GM18870 (cell line): ENCODE results near the gene CLEC19A.

Source experiments
- ATAC-seq: cut with Tn5 transposase; IDR thresholded peaks from one replicate; pipeline ENCODE4 v1.9.1; 2021; ENCODE audit warnings: moderate library complexity; ENCODE audit not compliant: unreplicated experiment

Gene CLEC19A

DNA sequence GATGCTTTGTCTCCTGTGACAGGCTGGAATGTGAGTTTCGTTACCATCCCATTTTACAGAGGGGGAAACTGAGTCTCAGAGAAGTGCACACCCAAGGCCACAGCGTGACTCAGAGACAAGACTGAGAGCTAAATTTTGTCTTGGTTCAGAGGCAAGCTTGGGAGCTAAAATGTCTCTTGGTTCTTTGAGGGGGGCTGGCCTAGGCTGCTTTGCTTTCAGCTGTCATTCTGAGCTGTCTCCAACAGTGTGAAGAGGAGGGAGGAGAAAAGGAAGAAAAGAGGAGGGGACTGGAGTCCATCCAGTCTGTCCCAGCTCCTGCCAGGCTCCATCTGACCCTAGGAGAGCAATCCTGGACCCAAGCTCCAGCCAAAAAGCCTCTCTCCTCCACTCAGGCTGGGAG lies at the start of gene CLEC19A:
Gene CLEC19A (plus strand): TSS at position 301 of the 400 bp plus-strand sequence. CDS start 121 bp downstream, outside the sequence.
- ATAC-seq: no peak

DNA sequence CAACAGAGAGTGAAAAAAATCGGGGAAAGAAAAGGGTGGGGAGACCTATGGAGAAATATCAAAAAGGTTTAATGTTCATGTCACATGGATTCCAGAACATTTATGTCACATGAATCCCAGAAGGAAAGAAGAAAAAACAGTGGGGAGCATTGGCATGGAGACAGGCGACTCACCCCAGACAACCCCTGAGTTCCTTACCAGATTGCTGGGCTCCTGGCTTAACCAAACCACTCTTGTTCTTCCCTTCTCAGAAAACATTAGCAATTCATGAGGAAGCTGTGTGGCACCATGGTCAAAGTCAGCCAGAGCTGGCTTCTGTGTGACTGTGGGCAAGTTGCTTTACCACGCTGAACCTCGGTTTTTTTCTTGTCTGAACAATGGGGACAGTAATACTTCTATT lies 49.6 kb upstream of the CLEC19A start:
- no peak for ATAC-seq

DNA sequence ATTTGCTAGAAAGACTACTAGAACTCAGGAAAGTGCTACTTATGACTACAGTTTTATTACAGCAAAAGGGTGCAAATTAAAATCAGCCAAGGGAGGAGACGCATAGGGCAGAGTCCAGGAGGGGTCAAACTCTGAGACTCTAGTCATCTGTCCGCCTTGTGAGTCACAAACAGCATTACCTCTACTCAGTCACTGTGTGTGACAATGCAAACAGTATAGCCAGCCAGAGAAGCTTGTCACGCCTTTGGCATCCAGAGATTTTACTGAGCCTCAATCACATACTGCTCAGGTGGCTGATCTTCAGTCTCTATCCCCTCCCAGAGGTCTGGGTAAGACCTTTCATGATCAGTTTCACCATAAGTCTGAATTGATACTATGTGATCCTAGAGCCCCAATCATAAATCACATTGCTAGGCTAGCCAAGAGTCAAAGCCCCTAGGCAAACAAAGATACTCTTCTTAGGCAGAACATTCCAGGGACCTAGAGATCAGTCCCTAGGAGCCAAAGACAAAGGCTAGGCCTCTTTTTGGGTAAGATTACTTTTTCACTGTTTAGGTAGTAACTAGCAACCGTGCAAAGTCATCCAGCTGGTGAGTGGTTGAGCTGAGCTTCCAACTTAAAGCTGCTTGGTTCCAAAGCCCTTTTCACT lies 48.8 kb upstream of the CLEC19A start:
- ATAC-seq: no peak

DNA sequence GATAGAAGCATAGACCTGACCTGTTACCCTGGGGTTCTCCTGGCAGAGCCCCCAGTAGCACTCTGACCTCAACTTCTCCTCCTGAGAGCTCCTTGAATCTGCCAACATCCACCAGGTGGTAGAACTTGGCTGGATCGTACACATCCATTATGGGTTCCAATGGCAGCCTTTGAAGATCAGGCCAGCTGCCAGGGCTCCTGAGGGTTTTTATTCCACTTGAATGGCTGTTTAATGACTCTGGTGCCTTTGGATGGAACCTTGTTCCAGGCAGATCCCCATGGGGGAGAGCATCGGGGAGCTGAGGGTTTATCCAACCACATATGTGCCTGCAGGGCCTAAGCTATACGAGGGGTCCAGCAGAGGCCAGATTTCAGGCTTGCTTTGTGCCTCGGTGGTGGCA lies 47.1 kb upstream of the CLEC19A start:
- no peak for ATAC-seq

DNA sequence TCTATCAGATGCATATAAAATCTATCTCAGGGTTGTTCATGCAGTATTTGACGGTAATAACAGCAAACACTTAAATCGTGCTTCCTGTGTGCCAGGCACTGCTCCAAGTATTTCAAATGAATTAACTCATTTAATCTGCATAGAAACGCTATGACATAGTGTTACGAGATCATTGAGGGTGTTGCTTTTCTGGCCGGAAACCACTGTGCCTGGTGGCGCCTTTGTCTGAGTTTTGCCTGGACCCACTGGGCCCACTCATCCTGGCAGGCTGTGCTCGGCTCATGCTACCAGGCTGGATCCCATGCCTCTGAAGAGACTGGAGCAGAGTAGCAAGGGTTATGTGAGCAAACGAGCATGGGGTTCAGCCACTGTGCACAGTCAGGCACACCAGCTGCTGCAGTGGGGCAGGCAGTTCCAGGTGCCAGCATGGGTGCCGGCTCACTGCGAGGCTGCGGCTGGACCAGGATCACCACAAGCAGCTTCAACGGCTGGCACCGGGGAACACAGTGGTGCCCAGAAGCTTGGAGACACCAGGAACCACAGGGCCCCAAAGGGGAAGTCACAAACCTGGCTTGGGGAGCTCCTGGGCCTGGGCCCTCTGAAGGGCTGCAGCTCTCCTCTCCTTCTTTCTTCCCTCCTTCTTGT lies 45.9 kb upstream of the CLEC19A start:
- ATAC-seq: no peak

DNA sequence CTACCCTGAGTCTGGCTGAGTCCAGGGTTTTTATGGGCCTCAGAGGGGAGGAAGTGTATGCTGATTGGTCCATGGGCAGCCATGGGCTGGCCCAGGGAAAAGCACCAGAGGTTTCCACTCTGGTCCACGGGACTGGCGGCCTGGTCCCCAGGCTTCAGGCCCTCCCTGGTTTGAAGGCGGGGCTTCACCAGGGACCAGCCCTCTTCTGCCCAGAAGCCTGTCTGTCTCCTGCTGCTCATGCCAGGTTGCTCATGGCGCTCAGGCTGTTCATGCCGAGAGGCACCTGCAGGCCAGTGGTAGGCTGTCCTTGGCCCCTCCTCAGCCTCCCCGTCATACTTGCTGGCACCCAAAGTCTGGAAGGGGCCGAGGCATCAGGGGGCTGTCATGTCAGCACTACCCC lies 45.0 kb upstream of the CLEC19A start:
- no peak for ATAC-seq

DNA sequence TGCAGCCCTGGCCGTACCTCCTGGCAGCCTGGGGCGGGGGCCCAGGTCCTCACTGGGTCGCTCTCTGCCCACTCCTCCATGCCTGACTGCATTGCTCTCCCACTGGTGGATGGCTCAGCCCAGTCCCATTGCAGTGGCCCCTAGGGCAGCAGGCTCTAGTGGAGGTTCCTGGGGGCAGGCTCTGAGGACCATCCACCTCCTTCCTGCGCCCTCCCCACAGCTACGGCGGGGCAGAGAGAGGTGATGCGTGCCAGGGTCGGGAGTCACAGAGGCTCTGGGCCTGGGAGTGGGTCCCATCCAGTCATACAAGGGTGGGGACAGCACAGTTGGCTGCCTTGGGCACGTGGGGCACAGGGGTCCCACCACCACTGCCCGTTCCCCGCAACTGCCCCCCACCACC lies 44.0 kb upstream of the CLEC19A start:
- no peak for ATAC-seq

DNA sequence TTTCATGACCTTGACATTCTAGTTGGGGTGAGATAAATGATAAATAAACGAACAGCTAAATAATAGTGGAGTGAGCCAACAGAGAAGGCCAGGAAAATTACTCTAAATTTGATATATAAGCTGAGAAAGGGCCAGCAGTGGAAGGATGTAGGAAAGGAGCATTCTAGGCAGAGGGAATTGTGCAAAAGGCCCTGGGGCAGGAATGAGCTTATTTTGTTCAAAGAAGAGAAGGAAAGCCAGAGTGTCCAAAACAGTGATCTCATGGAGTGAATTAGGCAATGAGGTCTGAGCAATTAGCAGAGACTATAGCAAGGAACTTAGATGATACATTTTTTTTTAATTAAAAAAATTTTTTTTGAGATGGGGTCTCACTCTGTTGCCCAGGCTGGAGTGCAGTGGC lies 43.3 kb upstream of the CLEC19A start:
- no peak for ATAC-seq

DNA sequence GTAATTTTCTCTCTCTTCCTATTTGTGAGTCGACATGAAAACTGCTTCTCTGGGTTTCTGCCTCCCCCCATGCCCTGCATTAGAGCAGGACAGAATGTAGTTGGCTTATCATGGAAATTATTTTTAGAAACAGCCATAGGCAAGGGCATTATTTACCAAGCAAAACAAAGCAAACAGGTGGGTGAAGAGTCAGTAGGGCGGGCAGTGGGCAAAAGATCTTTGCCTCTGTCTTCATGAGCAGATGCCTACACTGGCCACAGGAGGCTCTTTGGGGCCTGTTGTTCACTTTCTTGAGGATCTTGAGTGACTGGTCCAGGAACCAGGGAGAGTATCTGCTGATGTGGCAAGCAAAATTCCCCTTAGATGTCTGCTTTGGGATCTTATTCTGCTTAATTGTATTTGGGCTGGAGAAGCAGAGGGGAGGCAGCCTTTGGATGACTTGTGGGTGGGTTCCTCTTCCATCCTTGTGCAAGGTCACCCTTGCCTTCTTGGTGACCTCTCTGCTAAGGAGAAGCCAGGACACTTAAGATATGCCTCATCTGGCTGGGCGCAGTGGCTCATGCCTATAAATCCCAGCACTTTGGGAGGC lies 42.5 kb upstream of the CLEC19A start:
- no peak for ATAC-seq

DNA sequence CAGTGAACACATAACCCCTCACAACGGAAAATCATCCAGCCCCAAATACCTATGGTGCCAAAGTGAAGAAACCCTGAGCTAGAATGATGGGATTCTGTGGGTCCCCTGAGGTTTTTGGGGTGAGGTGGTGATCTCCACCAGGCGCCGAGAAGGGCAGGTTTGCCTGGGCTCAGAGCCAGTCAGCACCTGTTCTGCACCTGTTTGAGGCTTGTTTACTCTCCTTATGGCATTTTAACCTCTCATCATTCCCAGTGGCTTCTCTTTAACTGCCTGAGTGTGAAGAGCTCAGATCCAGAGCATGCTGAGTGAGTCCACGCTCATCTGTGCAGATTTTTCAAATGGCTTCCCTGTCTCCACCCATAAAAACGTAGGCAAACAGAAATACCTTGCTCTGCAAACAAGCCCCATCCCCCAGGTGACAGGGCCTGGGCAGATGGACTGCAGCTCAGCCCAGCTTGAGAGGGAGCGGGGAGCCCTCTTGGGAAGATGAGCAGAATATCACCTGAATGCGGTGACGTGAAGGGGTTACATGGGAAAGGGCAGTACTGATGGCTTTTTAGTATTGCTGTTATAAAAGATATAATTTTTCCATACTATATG lies 40.1 kb upstream of the CLEC19A start:
- no peak for ATAC-seq

DNA sequence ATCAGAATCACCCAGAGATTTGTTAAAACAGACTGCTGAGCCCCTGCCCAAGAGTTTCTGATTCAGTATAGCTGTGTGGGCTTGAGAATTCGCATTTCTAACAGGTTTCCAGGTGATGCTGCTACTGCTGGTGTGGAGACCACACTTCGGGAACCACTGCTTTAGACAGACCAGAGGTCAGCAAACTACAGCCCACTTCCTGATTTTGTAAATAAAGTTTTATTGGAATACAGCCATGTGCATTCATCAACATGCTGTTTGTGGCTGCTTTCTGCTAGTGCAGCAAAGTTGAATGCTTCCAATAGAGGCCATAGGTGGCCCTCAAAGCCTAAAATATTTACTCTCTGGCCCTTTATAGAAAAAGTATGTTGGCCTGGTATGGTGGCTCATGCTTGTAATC lies 32.6 kb upstream of the CLEC19A start:
- no peak for ATAC-seq

DNA sequence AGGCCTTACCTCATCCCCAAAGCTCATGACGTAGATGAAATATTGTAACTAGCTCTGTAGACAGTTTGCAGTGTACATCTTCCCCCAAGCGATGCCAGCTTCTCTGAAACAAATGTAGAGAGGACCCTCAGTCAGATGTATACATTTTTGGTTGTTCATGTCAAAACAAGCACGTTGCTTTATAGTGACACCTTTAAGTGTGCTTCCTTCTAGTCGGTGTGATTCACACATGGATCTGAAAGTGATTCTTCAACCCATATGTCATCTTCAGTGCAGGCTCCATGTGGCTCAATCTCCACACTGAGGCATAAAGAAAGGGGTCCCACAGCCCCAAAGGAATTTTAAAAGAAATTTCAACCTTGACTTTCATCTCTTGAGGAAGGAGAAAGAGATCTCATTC lies 30.9 kb upstream of the CLEC19A start:
- no peak for ATAC-seq

DNA sequence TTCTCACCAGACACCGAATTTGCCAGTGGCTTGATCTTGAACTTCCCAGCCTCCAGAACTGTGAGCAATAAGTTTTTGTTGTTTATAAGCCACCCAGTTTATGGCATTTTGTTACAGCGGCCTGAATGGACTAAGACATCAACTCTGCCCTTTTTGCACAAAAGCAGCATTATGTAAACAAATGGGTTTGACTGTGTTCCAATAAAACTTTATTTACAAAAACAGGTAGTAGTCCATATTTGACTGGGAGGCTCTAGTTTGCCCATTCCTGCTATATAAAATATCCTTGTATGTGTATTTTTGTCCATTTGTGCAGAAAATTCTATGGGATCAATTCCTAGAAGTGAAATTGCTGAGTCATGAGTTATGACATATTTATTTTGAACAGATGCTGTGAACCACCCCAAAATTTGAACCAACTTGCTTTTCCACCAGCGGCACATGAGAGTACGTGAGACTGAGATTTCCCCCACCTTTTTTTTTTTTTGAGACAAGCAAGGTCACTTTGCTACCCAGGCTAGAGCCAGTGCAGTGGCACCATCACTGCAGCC lies 21.3 kb upstream of the CLEC19A start:
- ATAC-seq: no peak

DNA sequence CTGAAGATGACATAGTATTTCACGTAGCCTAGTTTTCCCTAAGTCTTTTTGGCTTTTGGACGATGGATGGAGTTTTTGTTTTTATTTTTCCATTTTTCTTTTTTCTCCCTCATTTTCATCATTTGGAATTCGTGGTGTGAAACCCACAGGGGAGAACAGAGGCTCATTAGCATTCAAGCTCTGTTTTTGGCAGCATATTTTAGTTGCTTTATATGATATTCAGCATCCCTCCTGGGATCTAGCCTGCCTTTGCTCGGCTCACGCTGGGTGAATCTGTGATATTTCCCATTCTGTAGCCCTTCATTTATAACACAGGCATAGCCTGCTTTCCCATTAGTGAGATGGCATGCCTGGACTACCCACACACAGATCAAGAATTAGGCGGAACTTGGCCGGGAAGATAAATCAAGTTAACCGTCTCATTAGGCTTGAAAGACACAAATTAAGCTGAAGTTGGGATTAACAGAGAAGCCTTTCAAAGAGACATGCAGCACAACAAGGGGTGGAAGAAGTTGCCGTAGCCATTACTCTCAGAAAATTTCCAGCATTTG lies 20.1 kb upstream of the CLEC19A start:
- no peak for ATAC-seq

DNA sequence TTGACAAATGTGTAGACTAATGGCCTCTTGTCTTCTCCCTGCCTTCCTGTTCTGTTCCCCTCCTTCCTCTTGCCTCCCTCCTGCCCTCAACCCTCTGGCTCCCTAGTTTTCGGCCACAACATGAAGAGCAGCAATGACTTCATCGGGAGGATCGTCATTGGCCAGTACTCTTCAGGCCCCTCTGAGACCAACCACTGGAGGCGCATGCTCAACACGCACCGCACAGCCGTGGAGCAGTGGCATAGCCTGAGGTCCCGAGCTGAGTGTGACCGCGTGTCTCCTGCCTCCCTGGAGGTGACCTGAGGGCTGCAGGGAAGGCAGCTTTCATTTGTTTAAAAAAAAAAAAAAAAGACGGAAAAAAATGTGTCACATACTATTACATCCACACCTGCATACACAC lies 18.8 kb upstream of the CLEC19A start:
- no peak for ATAC-seq

DNA sequence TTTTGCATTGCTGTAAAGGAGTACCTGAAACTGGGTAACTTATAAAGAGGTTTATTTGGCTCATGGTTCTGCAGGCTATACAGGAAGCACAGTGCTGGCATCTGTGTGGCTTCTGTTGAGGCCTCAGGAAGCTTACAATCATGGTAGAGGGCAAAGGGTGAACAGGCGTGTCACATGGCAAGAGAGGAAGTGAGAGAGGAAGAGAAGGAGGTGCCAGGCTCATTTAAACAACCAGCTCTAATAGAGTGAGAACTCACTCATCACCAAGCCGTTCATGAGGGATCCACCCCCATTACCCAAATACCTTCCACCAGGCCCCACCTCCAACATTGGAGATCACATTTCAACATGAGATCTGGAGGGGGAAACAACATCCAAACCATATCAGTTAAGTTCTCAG lies 16.4 kb upstream of the CLEC19A start:
- ATAC-seq: no peak

DNA sequence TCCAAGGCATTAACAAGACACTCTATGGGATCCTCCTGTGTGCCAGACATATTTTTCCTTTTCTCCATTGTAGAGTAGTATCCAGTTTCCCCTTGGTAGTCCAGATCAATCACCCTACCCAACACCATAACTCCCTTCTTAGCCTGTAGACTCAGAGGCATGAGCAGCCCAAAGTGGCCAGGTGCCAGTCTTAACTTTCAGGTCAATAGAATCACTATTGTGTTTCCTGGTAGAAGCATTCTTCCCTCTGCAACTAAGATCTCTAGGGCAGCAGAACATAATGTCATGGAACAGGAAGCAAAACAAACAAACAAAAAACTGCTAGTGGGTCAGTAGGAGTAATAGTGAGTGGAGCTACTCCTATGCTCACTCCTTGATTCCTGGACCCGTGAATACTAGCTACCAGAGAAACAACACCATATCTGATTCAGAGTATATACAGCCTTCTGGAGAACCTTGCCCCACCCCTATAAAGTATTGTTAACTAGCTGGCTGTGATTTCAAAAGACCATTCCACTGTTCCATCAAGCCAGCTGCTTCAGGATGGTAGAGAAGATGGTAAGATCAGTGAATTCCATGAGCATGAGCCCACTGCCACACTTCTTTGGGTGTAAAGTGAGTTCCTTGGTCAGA lies 11.2 kb upstream of the CLEC19A start:
- no peak for ATAC-seq

DNA sequence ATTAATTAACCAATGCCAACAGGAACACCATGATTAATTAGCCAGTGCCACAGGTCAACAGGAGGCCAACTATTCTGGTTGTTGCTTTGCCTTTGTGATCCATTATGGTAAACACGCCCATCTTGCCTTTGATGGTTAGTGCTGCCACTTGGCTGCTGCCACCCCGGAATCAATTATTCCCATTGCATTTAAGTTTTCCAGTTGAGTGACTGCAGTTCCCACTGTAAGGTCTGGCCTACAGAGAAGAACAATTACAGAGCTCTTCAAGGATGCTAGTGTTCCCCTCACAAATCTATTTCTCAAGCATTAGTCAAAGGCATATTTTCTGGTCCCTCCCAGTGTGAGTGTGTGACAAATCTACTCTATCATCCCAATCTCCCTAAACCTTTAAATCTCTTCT lies 7.1 kb upstream of the CLEC19A start:
- ATAC-seq: no peak

DNA sequence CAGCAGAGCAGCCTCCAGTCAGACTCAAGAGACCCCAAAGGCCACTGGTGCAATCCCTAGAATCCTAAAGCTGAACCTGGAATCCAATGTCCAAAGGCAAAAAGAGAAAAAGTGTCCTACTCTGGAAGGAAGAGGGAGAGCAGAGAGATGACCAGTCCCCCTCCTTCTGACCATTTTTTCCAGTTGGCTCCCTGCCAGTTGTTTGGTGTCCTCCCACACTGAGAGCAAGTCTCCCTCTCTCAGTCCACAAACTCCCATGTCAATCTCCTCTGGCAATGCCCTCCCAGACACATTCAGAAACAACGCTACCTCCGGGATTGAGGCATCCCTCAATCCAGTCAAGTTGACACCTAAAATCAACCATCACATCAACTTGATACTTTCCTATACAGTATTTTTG lies 4.3 kb upstream of the CLEC19A start:
- ATAC-seq: no peak

DNA sequence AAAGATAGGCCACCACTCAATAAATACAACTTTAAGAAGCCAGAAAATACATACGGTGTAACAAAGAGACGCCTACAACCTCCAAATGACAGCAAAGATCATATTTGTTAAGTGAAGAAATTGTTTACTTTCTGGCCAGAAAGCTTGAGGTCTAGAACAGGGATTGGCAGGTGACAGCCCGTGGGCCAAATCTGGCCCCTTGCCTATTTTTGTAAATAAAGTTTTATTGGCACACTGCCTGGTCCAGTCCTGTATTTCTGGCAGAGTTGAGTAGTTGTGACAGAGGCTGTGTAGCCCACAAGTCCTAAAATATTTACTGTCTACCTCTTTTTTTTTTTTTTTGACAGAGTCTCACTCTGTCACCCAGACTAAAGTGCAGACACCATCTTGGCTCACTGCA lies 3.4 kb upstream of the CLEC19A start:
- no peak for ATAC-seq

DNA sequence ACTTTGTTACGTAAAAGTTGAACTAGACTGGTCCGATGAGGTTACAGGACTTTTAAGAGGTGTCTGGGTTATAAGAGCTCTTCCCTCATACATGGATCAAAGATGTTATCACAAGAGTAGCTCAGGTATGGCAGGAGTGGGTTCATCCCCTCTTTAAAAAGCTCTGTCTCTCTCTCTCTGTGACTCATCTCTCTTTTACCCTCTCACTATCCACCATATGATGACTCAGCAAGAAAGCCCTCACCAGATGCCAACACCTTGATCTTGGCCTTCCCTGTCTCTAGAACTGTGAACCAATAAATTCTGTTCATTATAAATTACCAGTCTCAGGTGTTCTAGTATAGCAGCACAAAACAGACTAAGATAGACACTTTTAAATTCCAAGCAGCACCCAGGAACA lies 1.9 kb upstream of the CLEC19A start:
- no peak for ATAC-seq
